Osteoblast (primary cell): Measurements from ENCODE around the gene SMARCD1. TPM values are rescaled to one million over a fixed set of nuclear protein-coding genes. Genes with fewer than 3 reads are reported as not detected.

Source experiments
- DNase-seq: peaks from one replicate; pipeline ENCODE4 v3.0.0; 2011; ENCODE audit warnings: low spot score, mixed read lengths; ENCODE audit not compliant: insufficient read length; ENCODE audit errors: missing footprints
- H2AFZ ChIP-seq: 2 replicates; pipeline ENCODE4 v1.6.0; 2011; ENCODE audit warnings: mild to moderate bottlenecking, low read length
- H3K27ac ChIP-seq: 2 replicates; pipeline ENCODE4 v1.5.1; 2011; ENCODE audit warnings: mild to moderate bottlenecking, low read depth, low read length, moderate library complexity
- H3K27me3 ChIP-seq: 2 replicates; pipeline ENCODE4 v1.6.0; 2012; ENCODE audit warnings: mild to moderate bottlenecking, control low read depth, inconsistent platforms, low read length, moderate library complexity; ENCODE audit not compliant: insufficient read depth
- H3K36me3 ChIP-seq: 2 replicates; pipeline ENCODE4 v1.5.1; 2011; ENCODE audit warnings: mild to moderate bottlenecking, low read length, control low read depth, moderate library complexity; ENCODE audit not compliant: insufficient read depth
- H3K4me1 ChIP-seq: 2 replicates; pipeline ENCODE4 v1.5.1; 2011; ENCODE audit warnings: mild to moderate bottlenecking, low read length, control low read depth, moderate library complexity; ENCODE audit not compliant: insufficient read depth
- H3K4me2 ChIP-seq: 2 replicates; pipeline ENCODE4 v1.6.0; 2011; ENCODE audit warnings: mild to moderate bottlenecking, low read length; ENCODE audit not compliant: insufficient read depth
- H3K4me3 ChIP-seq: fragments of 200-600 bp; sonication (generic); 3 replicates; pipeline ENCODE4 v1.5.1; 2012; ENCODE audit warnings: mild to moderate bottlenecking, low read length, inconsistent platforms; ENCODE audit not compliant: insufficient read depth
- H3K79me2 ChIP-seq: 2 replicates; pipeline ENCODE4 v1.6.0; 2012; ENCODE audit warnings: mild to moderate bottlenecking, low read length, control low read depth, inconsistent platforms; ENCODE audit not compliant: insufficient read depth
- H3K9me3 ChIP-seq: 2 replicates; pipeline ENCODE4 v1.5.1; 2011; ENCODE audit warnings: low read depth, low read length, control low read depth
- H4K20me1 ChIP-seq: 2 replicates; pipeline ENCODE4 v1.6.0; 2012; ENCODE audit warnings: mild to moderate bottlenecking, low read length, control low read depth; ENCODE audit not compliant: insufficient read depth
- CTCF ChIP-seq: IDR thresholded peaks from 2 replicates; pipeline ENCODE4 v1.5.1; 2011; ENCODE audit warnings: mild to moderate bottlenecking, low read depth, low read length, moderate library complexity; ENCODE audit errors: extremely low read depth
- total RNA-seq: library from RNA; depleted of rRNA; stranded (reverse); fragments of >200 nt; gene quantifications from 2 replicates; pipeline ENCODE4 v1.2.3, GENCODE V29; 2012

Gene SMARCD1
- total RNA-seq, 1 donor, result 50.3 TPM

GRCh38 chr12:50099302-50100008 lies 14.3 kb downstream of the SMARCD1 start:
- H3K36me3 ChIP-seq, result peaks cover 53% of the 10 kb centered on the region
- no peaks in the 10 kb centered on the region for H3K9me3 ChIP-seq
- peaks cover 3% of the 10 kb centered on the region for H4K20me1 ChIP-seq
- peak; percentile 90 for DNase-seq
- H3K4me2 ChIP-seq, result no peak overlapping the region
- no peak overlapping the region for H3K27ac ChIP-seq
- peaks cover 18% of the 10 kb centered on the region for H3K4me1 ChIP-seq
- no peak overlapping the region for H2AFZ ChIP-seq
- no peak for TF ChIP-seq CTCF
- no peaks in the 10 kb centered on the region for H3K27me3 ChIP-seq
- H3K4me3 ChIP-seq, result no peak overlapping the region
- no peaks in the 10 kb centered on the region for H3K79me2 ChIP-seq

- Histone ChIP-seq H2AFZ (no peak overlapping the region), H3K27ac (no peak overlapping the region), H3K36me3 (peaks cover 43% of the 10 kb centered on the region), H3K4me1 (peaks cover 18% of the 10 kb centered on the region), H3K79me2 (no peaks in the 10 kb centered on the region), H3K27me3 (no peaks in the 10 kb centered on the region), H4K20me1 (peaks cover 3% of the 10 kb centered on the region), H3K4me2 (no peak overlapping the region), H3K9me3 (no peaks in the 10 kb centered on the region), H3K4me3 (no peak overlapping the region)
- no peak for DNase-seq
- TF ChIP-seq CTCF, result no peak
Measured at GRCh38 chr12:50100561-50100960, 15.4 kb downstream of the SMARCD1 start.

DNA sequence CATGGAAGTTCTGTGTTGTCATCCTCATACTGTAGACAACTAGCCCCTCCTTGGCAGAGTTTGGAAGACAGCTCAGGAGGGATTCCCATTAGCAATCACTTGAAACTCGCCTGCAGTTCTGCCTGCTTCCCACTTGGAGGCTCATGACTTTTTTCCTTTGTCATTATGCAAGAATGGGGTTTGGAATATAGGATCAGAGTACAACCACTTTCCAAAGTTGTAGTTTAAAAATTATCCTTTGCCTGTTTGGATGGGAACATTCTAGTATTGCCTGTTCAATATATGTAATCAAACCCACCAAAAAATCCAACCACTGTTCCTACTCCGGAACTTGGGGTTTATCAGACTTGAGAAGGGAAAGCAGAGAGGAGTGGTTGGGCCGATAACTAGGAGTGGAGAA lies 16.5 kb downstream of the SMARCD1 start:
- Histone ChIP-seq H3K79me2 (no peaks in the 10 kb centered on the region), H3K27me3 (no peaks in the 10 kb centered on the region), H2AFZ (no peak overlapping the region), H3K4me1 (peaks cover 18% of the 10 kb centered on the region), H4K20me1 (no peaks in the 10 kb centered on the region), H3K9me3 (no peaks in the 10 kb centered on the region), H3K4me3 (no peak overlapping the region), H3K4me2 (no peak overlapping the region), H3K27ac (no peak overlapping the region), H3K36me3 (peaks cover 32% of the 10 kb centered on the region)
- peak; percentile 90 for DNase-seq
- TF ChIP-seq CTCF, result peak; percentile 58

- Histone ChIP-seq H3K27me3 (no peaks in the 10 kb centered on the region), H3K9me3 (no peaks in the 10 kb centered on the region), H2AFZ (no peak overlapping the region), H4K20me1 (no peaks in the 10 kb centered on the region), H3K36me3 (peaks cover 28% of the 10 kb centered on the region), H3K79me2 (no peaks in the 10 kb centered on the region), H3K4me1 (peaks cover 18% of the 10 kb centered on the region), H3K4me2 (no peak overlapping the region), H3K27ac (no peak overlapping the region), H3K4me3 (no peak overlapping the region)
- DNase-seq, result no peak
- no peak for TF ChIP-seq CTCF
Measured at GRCh38 chr12:50102131-50102531, 17.0 kb downstream of the SMARCD1 start.
